Thymus (tissue), 11 donors: ENCODE data around the gene TSPOAP1. TPM values are rescaled to one million over a fixed set of nuclear protein-coding genes. Genes with fewer than 3 reads are reported as not detected.

Experiments used
- DNase-seq, 9 donors: peaks; one replicate each; pipeline ENCODE4 v3.0.0-alpha.2; 2013; ENCODE audit warnings: low spot score in 9 of 9, low read depth in 6 of 9, missing footprints in 1 of 9
- H3K27ac ChIP-seq, 2 donors: one replicate each; pipeline ENCODE4 v1.5.1; 2013; ENCODE audit warnings: control low read depth in 1 of 2, low read depth in 1 of 2, low read length in 1 of 2, mild to moderate bottlenecking in 1 of 2, moderate library complexity in 1 of 2
- H3K27me3 ChIP-seq, 2 donors: one replicate each; pipeline ENCODE4 v1.5.1; 2013; ENCODE audit warnings: low read length in 1 of 2; ENCODE audit not compliant: control insufficient read depth in 2 of 2, insufficient read depth in 1 of 2
- H3K36me3 ChIP-seq, 2 donors: one replicate each; pipeline ENCODE4 v1.5.1; 2013; ENCODE audit warnings: low read length in 1 of 2, mild to moderate bottlenecking in 1 of 2, moderate library complexity in 1 of 2; ENCODE audit not compliant: control insufficient read depth in 2 of 2, insufficient read depth in 2 of 2
- H3K4me1 ChIP-seq, 2 donors: one replicate each; pipeline ENCODE4 v1.5.1; 2013; ENCODE audit warnings: low read length in 2 of 2; ENCODE audit not compliant: control insufficient read depth in 2 of 2, insufficient read depth in 2 of 2
- H3K4me3 ChIP-seq, 2 donors: one replicate each; pipeline ENCODE4 v1.5.1; 2013; ENCODE audit warnings: low read length in 2 of 2, control low read depth in 1 of 2, mild to moderate bottlenecking in 1 of 2
- H3K9me3 ChIP-seq, 2 donors: one replicate each; pipeline ENCODE4 v1.5.1; 2013; ENCODE audit warnings: low read length in 1 of 2, mild to moderate bottlenecking in 1 of 2; ENCODE audit not compliant: control insufficient read depth in 2 of 2, insufficient read depth in 1 of 2
- WGBS: extraction: QIAGEN DNeasy Blood & Tissue Kit; methylation state at CpG from one replicate; pipeline ENCODE4 v1.1.7; 2013; 5-methylcytosine and 5-hydroxymethylcytosine counted together
- polyA plus RNA-seq: library from polyadenylated mRNA; stranded (reverse); fragments of 200-250 nt; gene quantifications from one replicate; pipeline ENCODE4 v1.2.3, GENCODE V29; 2013
- total RNA-seq: library from RNA; stranded (reverse); fragments of 120-200 nt; gene quantifications from one replicate; pipeline ENCODE4 v1.2.4, GENCODE V29; 2013
- donor health status: healthy.

TSPOAP1 gene
- total and polyA plus RNA-seq, 2 donors = 12.1 to 45.2 TPM

GRCh38 chr17:58311429-58311894 lies 17.1 kb downstream of the TSPOAP1 start:
- Histone ChIP-seq H3K36me3 (peaks cover 54 to 80% of the 10 kb centered on the region in 2 donors), H3K27ac (no peak overlapping the region), H3K27me3 (no peaks in the 10 kb centered on the region), H3K9me3 (no peaks in the 10 kb centered on the region), H3K4me1 (no peaks in the 10 kb centered on the region), H3K4me3 (no peak overlapping the region)
- DNase-seq = no peak
- 98% methylated on average over 9 of the region's 9 CpGs for WGBS

DNA sequence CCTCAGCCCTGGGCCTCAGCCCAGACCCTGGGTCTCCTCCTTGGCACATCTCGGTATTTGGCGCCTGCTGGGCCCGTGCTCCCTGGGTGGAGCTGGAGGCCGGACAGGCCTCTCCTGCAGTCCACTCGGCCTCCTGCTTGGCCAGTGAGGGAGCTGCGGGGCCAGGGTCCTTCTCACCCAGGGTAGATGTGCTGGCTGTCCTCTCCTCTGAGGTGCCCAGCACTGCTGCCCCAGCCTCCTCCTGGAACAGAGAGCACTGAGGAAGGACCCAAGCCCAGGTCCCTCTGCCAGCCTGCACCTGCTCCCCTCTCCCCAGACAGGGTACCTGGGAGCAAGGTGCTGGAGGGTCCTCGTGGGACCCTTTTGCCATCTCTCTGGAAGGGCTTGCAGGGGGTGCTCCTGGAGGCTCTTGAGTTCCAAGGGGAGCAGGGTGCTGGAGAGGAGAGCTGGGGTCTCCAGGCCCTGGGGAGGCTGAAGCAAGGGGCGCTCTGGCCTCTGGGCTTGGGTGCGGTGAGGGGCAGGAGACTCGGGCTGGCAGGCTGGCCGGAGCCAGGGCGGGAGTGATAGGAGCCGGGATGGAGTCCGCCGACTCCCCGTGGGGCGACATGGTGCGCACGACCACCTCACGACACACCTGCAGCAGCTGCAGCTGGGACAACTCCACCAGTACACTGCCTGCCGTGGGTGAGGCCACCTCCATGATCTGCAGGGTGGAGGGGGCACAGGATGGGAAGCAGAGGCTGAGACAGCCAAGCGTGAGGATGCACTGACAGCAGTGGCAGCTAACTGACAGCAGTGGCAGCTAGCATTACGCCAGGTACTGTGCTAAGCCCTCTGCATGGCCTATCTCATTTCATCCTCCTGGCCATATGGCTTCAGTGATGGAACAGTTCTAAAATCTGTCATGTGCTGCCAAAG lies 17.8 kb downstream of the TSPOAP1 start:
- Histone ChIP-seq H3K9me3 (no peaks in the 10 kb centered on the region), H3K4me1 (no peaks in the 10 kb centered on the region), H3K27ac (no peak overlapping the region), H3K36me3 (peaks cover 49 to 79% of the 10 kb centered on the region in 2 donors), H3K4me3 (no peak overlapping the region), H3K27me3 (no peaks in the 10 kb centered on the region)
- WGBS = 97% methylated on average over 23 of the region's 23 CpGs
- DNase-seq = no peak

GRCh38 chr17:58309918-58310259 lies 18.7 kb downstream of the TSPOAP1 start:
- no peak for DNase-seq
- no peaks in the 10 kb centered on the region for H3K27me3 ChIP-seq
- H3K9me3 ChIP-seq = no peaks in the 10 kb centered on the region
- H3K4me1 ChIP-seq = no peaks in the 10 kb centered on the region
- no peak overlapping the region for H3K4me3 ChIP-seq
- WGBS = 89% methylated on average over 5 of the region's 5 CpGs
- H3K36me3 ChIP-seq = peaks cover 41 to 78% of the 10 kb centered on the region in 2 donors
- no peak overlapping the region for H3K27ac ChIP-seq

- Histone ChIP-seq H3K36me3 (peaks cover 41 to 78% of the 10 kb centered on the region in 2 donors), H3K9me3 (no peaks in the 10 kb centered on the region), H3K4me3 (no peak overlapping the region), H3K4me1 (peaks cover 0 to 3% of the 10 kb centered on the region in 2 donors), H3K27me3 (no peaks in the 10 kb centered on the region), H3K27ac (no peak overlapping the region)
- 97% methylated on average over 21 of the region's 21 CpGs for WGBS
- DNase-seq = no peak
Measured at GRCh38 chr17:58308985-58309917, 19.3 kb downstream of the TSPOAP1 start.

DNA sequence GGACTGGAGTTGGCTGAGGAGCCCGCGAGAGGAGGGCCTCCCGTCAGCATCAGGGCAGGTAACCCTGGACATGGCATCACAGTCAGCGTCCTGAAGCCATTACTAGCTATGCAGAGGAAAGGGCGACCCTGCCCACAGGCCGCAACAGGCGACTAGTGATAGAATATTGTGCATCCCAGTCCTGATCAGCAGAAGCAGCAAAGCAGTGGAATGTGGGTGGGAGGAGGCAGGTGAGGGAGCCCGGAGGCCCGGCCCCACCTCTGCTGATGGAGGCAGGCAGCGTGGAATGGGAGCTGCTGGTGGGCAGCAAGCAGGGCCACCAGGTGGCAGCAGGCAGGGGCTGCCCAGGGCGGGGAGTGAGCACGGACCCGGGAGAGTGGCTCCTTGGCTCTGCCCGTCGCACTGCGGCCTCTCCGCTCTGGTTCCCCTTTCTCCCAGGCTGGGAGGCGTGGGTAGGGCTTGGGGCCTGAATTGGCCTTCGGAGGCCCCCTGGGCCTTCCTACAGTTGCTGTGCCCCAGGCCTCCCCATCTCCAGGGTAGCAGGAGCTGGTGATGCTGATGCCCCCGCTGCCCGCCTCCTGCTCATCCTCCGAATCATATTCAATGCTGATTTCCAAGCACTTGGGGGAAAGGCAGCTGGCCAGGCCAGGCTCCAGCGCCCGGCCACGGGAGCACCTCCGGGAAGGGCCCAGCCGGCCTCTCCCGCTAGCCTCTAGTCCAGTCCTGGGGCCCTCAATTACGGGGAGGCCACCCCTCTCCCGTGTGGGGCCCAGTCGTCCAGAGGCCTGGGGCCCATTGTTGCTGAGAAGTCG lies 20.2 kb downstream of the TSPOAP1 start:
- Histone ChIP-seq H3K9me3 (no peaks in the 10 kb centered on the region), H3K4me3 (no peak overlapping the region), H3K36me3 (peaks cover 46 to 78% of the 10 kb centered on the region in 2 donors), H3K27ac (no peak overlapping the region), H3K27me3 (no peaks in the 10 kb centered on the region), H3K4me1 (peaks cover 0 to 3% of the 10 kb centered on the region in 2 donors)
- no peak for DNase-seq
- 96% methylated on average over 32 of the region's 32 CpGs for WGBS

- 97% methylated on average over 20 of the region's 20 CpGs for WGBS
- H3K9me3 ChIP-seq = no peaks in the 10 kb centered on the region
- no peak overlapping the region for H3K4me3 ChIP-seq
- no peak for DNase-seq
- no peaks in the 10 kb centered on the region for H3K27me3 ChIP-seq
- no peak overlapping the region for H3K27ac ChIP-seq
- H3K36me3 ChIP-seq = peaks cover 49 to 82% of the 10 kb centered on the region in 2 donors
- H3K4me1 ChIP-seq = peaks cover 0 to 3% of the 10 kb centered on the region in 2 donors
Measured at GRCh38 chr17:58307468-58308172, 21.0 kb downstream of the TSPOAP1 start.

DNA sequence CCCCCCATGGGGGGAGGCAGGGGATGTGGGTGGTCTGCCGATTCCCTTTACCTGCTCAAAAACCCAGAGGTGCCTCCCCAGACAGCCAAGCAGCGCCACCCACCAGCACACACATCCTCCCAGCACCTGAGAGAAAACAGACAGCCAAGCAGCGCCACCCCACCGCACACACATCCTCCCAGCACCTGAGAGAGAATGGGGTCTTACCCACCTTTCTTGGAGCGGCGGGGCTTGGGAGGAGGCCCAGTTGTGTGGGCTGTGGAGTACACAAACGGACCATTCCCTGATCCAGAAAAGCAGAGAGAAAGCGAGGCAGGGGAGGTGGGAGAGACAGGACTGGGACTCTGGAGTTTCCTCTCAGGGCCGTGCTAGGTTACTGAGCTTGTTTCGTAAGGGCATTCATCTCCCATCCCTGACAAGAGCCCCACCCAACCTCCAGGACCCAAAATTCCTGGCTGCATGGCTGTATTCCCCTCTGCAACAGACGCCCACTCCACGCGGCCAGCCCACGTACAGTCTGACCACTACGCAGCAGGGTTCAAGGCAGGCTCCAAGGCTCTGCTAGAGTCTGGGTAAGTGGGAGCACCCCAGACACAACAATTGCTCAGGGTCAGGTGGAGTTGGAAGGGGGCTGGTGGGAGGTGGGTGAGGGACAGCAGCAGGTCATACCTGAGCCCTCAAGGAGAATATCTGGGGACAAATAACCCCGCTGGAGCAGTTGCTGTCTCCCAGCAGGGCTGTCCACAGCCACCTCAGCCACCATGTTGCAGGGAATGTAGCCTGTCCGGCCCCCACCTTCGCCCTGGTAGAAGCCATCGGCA lies 22.3 kb downstream of the TSPOAP1 start:
- Histone ChIP-seq H3K27me3 (no peaks in the 10 kb centered on the region), H3K9me3 (no peaks in the 10 kb centered on the region), H3K4me3 (no peak overlapping the region), H3K27ac (no peak overlapping the region), H3K36me3 (peaks cover 45 to 81% of the 10 kb centered on the region in 2 donors), H3K4me1 (peaks cover 0 to 3% of the 10 kb centered on the region in 2 donors)
- 99% methylated on average over 19 of the region's 19 CpGs for WGBS
- no peak for DNase-seq
